Measurements from ENCODE around the gene CDK10. TPM values are rescaled to one million over a fixed set of nuclear protein-coding genes. Genes with fewer than 3 reads are reported as not detected.

CDK10 gene
- total and polyA plus RNA-seq, 10 of the 15 experiments (the other 5 are each of a cell fraction or from before 2014, with no cell fraction given): 1.5 to 58.7 (median 36.0) TPM

DNA sequence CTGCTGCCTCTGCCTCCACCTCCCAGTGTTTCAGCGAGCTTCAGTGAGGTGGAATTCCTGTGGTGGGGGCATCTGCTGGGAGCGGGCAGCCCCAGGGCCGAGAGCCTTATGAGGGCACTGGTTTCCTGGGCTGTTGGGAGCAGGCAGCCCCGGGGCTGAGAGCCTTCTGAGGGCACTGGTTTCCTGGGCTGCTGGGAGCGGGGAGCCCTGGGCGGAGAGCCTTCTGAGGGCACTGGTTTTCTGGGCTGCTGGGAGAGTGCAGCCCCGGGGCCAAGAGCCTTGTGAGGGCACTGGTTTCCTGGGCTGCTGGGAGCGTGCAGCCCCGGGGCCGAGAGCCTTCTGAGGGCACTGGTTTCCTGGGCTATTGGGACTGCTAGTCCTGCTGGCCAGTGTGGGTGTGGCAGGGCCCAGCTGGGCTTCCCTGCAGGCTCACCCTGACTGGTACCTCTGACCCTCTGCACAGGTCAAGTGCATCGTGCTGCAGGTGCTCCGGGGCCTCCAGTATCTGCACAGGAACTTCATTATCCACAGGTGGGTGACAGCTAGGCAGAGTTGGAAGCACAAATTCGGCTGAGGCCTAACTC, 5.6 kb downstream of the CDK10 start:
- intact Hi-C loops (cut with micrococcal nuclease; ENCODE audit: unreplicated experiment) (no loop called here), in situ Hi-C loops (cut with MboI) (no loop called here)
- Histone ChIP-seq H3K4me2 (ENCODE audit: control insufficient read depth, insufficient read depth) (no peak overlapping the region), H2AFZ (ENCODE audit: control insufficient read depth, low read depth, low read length) (no peak overlapping the region), H4K20me1 (ENCODE audit: control insufficient read depth, insufficient read depth) (no peaks in the 10 kb centered on the region; the same call in 1 of the 2 replicates), H3K27ac (ENCODE audit: control insufficient read depth, insufficient read depth) (no peak overlapping the region), H3K27me3 (replicated peaks in 1 of 2; ENCODE audit: control insufficient read depth in 2 of 2, insufficient read depth in 2 of 2, low read length in 1 of 2) (no peaks in the 10 kb centered on the region), H3K79me2 (ENCODE audit: control insufficient read depth, insufficient read depth, low read length) (peaks cover 8% of the 10 kb centered on the region), H3K4me3 (no peak overlapping the region), H3K9me3 (replicated peaks; ENCODE audit: control insufficient read depth, insufficient read depth, low read length) (no peaks in the 10 kb centered on the region), H3K36me3 (ENCODE audit: control insufficient read depth in 2 of 2, insufficient read depth in 2 of 2, low read length in 1 of 2) (peaks cover 0 to 14% of the 10 kb centered on the region in 2 experiments; a peak in 3 of 4 replicates), H3K9ac (ENCODE audit: control insufficient read depth, insufficient read depth, low read length) (no peak overlapping the region), H3K4me1 (ENCODE audit: control insufficient read depth, insufficient read depth, low read length) (peaks cover 14% of the 10 kb centered on the region)
- 77% methylated on average over 13 of the region's 13 CpGs for WGBS (ENCODE audit: insufficient coverage, insufficient replicate concordance, low lambda C conversion rate, missing lambda C conversion rate)
- no peak for ATAC-seq
- BruUV-seq (replicated peaks): no TSS peak
- ChIA-PET CTCF (no interaction called here), SMC1A (ENCODE audit: uncharacterized antibody, unreplicated experiment) (no interaction called here), RAD21 (ENCODE audit: unreplicated experiment) (no interaction called here), POLR2A (no interaction called here)
- no peak for DNase-seq (ENCODE audit: low read depth, low spot score)
- TF ChIP-seq TAF1 (IDR thresholded peaks at IDR 0.05; ENCODE audit: borderline replicate concordance, low read depth, low read length) (no peak), NFYA (IDR thresholded peaks at IDR 0.05; ENCODE audit: borderline replicate concordance, low read depth, low read length) (no peak), ZNF207 (IDR thresholded peaks at IDR 0.05; ENCODE audit: borderline replicate concordance) (no peak)
- FAIRE-seq: no peak

- ATAC-seq (no peak), FAIRE-seq (no peak), DNase-seq (ENCODE audit: low read depth, low spot score) (no peak)
- no peaks in the 10 kb centered on the region for H3K27me3 ChIP-seq (replicated peaks in 1 of 2; ENCODE audit: control insufficient read depth in 2 of 2, insufficient read depth in 2 of 2, low read length in 1 of 2)
- TF ChIP-seq CBFB (IDR thresholded peaks at IDR 0.05; ENCODE audit: low read depth) (no peak), RB1 (IDR thresholded peaks at IDR 0.05; ENCODE audit: borderline replicate concordance) (no peak), SUZ12 (IDR thresholded peaks at IDR 0.05; ENCODE audit: unreplicated experiment) (no peak), FOXM1 (IDR thresholded peaks at IDR 0.05; ENCODE audit: low read depth, low read length) (no peak)
- ChIA-PET SMC1A (ENCODE audit: uncharacterized antibody, unreplicated experiment) (no interaction called here), POLR2A (no interaction called here), CTCF (no interaction called here), RAD21 (ENCODE audit: unreplicated experiment) (no interaction called here)
- 92% methylated on average over 11 of the region's 11 CpGs for WGBS (ENCODE audit: insufficient coverage, insufficient replicate concordance, low lambda C conversion rate, missing lambda C conversion rate)
- H3K9me3 ChIP-seq (replicated peaks; ENCODE audit: control insufficient read depth, insufficient read depth, low read length): no peaks in the 10 kb centered on the region
- peaks cover 0 to 14% of the 10 kb centered on the region in 2 experiments; a peak in 3 of 4 replicates for H3K36me3 ChIP-seq (ENCODE audit: control insufficient read depth in 2 of 2, insufficient read depth in 2 of 2, low read length in 1 of 2)
- no peak overlapping the region for H3K4me3 ChIP-seq
- no peak overlapping the region for H3K9ac ChIP-seq (ENCODE audit: control insufficient read depth, insufficient read depth, low read length)
- H3K27ac ChIP-seq (ENCODE audit: control insufficient read depth, insufficient read depth): no peak overlapping the region
- peaks cover 8% of the 10 kb centered on the region for H3K4me1 ChIP-seq (ENCODE audit: control insufficient read depth, insufficient read depth, low read length)
- no peak overlapping the region for H3K4me2 ChIP-seq (ENCODE audit: control insufficient read depth, insufficient read depth)
- BruUV-seq (replicated peaks): no TSS peak
- intact Hi-C loops (cut with micrococcal nuclease; ENCODE audit: unreplicated experiment): no loop called here
- in situ Hi-C loops (cut with MboI): no loop called here
- no peak overlapping the region for H2AFZ ChIP-seq (ENCODE audit: control insufficient read depth, low read depth, low read length)
- no peaks in the 10 kb centered on the region; the same call in 1 of the 2 replicates for H4K20me1 ChIP-seq (ENCODE audit: control insufficient read depth, insufficient read depth)
- no peaks in the 10 kb centered on the region for H3K79me2 ChIP-seq (ENCODE audit: control insufficient read depth, insufficient read depth, low read length)
Observed at GRCh38 chr16:89693289-89693731, 6.8 kb downstream of the CDK10 start.
